GM18907 (cell line): ENCODE results near the gene SLC5A5.

Source experiments
- ATAC-seq: cut with Tn5 transposase; IDR thresholded peaks from one replicate; pipeline ENCODE4 v1.9.1; 2021; ENCODE audit warnings: mild to moderate bottlenecking, moderate library complexity; ENCODE audit not compliant: unreplicated experiment

Gene SLC5A5

GRCh38 chr19:17846146-17846545, 25.6 kb upstream of the SLC5A5 start:
- ATAC-seq: no peak

- peak; percentile 59 for ATAC-seq
Measured at GRCh38 chr19:17847538-17848366, 24.0 kb upstream of the SLC5A5 start, which contains the start of gene JAK3. Gene JAK3 (minus strand): TSS chr19:17847982. CDS start chr19:17844417, 3,565 bp downstream.

- ATAC-seq: no peak
Measured at GRCh38 chr19:17848595-17849292, 23.0 kb upstream of the SLC5A5 start.

- ATAC-seq: no peak
Measured at GRCh38 chr19:17854061-17854460, 17.7 kb upstream of the SLC5A5 start.

GRCh38 chr19:17855280-17856152, 16.2 kb upstream of the SLC5A5 start:
- ATAC-seq: no peak

GRCh38 chr19:17859533-17860330, 12.0 kb upstream of the SLC5A5 start, which contains the start of gene RPL18A:
Gene RPL18A (plus strand): TSS chr19:17859910. CDS start chr19:17859957, 47 bp downstream.
- peak; percentile 94 for ATAC-seq

- ATAC-seq: no peak
Measured at GRCh38 chr19:17860331-17860992, 11.3 kb upstream of the SLC5A5 start.

GRCh38 chr19:17860993-17861360, 10.8 kb upstream of the SLC5A5 start:
- ATAC-seq: no peak

- ATAC-seq: no peak
Measured at GRCh38 chr19:17861542-17862402, 10.0 kb upstream of the SLC5A5 start.

- ATAC-seq: no peak
Measured at GRCh38 chr19:17862711-17863519, 8.8 kb upstream of the SLC5A5 start.

GRCh38 chr19:17863520-17864182, 8.1 kb upstream of the SLC5A5 start:
- no peak for ATAC-seq

- ATAC-seq: no peak
Measured at GRCh38 chr19:17865364-17866311, 6.1 kb upstream of the SLC5A5 start.

- no peak for ATAC-seq
Measured at GRCh38 chr19:17866312-17866963, 5.3 kb upstream of the SLC5A5 start.

- ATAC-seq: no peak
Measured at GRCh38 chr19:17866964-17867486, 4.7 kb upstream of the SLC5A5 start.

GRCh38 chr19:17868669-17869068, 3.1 kb upstream of the SLC5A5 start:
- ATAC-seq: no peak
